GM12878 (cell line): ENCODE results near the gene MED10.

Source experiments
- CBX5 ChIP-seq: sonication (generic); IDR thresholded peaks from 2 replicates; pipeline ENCODE4 v1.6.1; 2016; ENCODE audit warnings: low read depth, moderate library complexity, mild to moderate bottlenecking, inconsistent platforms
- JUNB ChIP-seq: IDR thresholded peaks from 2 replicates; pipeline ENCODE4 v1.6.1; 2016; ENCODE audit warnings: antibody characterized with exemption, mild to moderate bottlenecking
- KLF5 ChIP-seq: fragments of 450-650 bp; IDR thresholded peaks from 2 replicates; pipeline ENCODE4 v1.6.1; 2014; ENCODE audit warnings: mild to moderate bottlenecking; ENCODE audit not compliant: partially characterized antibody
- LARP7 ChIP-seq: fragments of 450-650 bp; IDR thresholded peaks from 2 replicates; pipeline ENCODE4 v1.6.1; 2017; ENCODE audit warnings: mild to moderate bottlenecking
- POLR2A ChIP-seq: IDR thresholded peaks from 2 replicates; pipeline ENCODE4 v1.6.1; 2011; ENCODE audit warnings: low read depth, mild to moderate bottlenecking, low read length
- RAD21 ChIP-seq: IDR thresholded peaks from 2 replicates; pipeline ENCODE4 v1.6.1; 2011; ENCODE audit warnings: mild to moderate bottlenecking, low read depth, low read length, moderate library complexity; ENCODE audit not compliant: insufficient read depth
- TAF1 ChIP-seq: IDR thresholded peaks from 2 replicates; pipeline ENCODE4 v1.6.1; 2011; ENCODE audit warnings: mild to moderate bottlenecking, low read depth, low read length, borderline replicate concordance
- ZNF274 ChIP-seq: IDR thresholded peaks from one replicate; pipeline ENCODE4 v1.8.0; 2011; ENCODE audit not compliant: insufficient read length, insufficient read depth
- ZSCAN29 ChIP-seq: fragments of 450-650 bp; IDR thresholded peaks from 2 replicates; pipeline ENCODE4 v1.6.1; 2017; ENCODE audit warnings: mild to moderate bottlenecking, moderate library complexity
- TF ChIP-seq, protein P1 (sequence below), 3 experiments: IDR thresholded peaks in 2 of 3; conservative IDR thresholded peaks in 1 of 3; 2 replicates each; pipeline ENCODE4 v1.5.1; 2011; ENCODE audit warnings: low read depth in 3 of 3, low read length in 3 of 3, mild to moderate bottlenecking in 3 of 3, control low read depth in 2 of 3, moderate library complexity in 2 of 3, inconsistent platforms in 1 of 3, mixed read lengths in 1 of 3; ENCODE audit not compliant: control insufficient read depth in 2 of 3, insufficient read depth in 1 of 3; ENCODE audit errors: extremely low read depth in 1 of 3
- TF ChIP-seq, protein P2 (sequence below): IDR thresholded peaks from 2 replicates; pipeline ENCODE4 v1.6.1; 2011; ENCODE audit warnings: low read depth, mild to moderate bottlenecking, low read length, moderate library complexity, borderline replicate concordance; ENCODE audit errors: extremely low read depth
- TF ChIP-seq, protein P3 (sequence below): fragments of 450-650 bp; IDR thresholded peaks from 2 replicates; pipeline ENCODE4 v1.6.1; 2016; ENCODE audit warnings: mild to moderate bottlenecking, moderate library complexity, borderline replicate concordance
- TF ChIP-seq, protein P4 (sequence below): fragments of 450-650 bp; IDR thresholded peaks from 2 replicates; pipeline ENCODE4 v1.6.1; 2017; ENCODE audit warnings: mild to moderate bottlenecking

DNA sequence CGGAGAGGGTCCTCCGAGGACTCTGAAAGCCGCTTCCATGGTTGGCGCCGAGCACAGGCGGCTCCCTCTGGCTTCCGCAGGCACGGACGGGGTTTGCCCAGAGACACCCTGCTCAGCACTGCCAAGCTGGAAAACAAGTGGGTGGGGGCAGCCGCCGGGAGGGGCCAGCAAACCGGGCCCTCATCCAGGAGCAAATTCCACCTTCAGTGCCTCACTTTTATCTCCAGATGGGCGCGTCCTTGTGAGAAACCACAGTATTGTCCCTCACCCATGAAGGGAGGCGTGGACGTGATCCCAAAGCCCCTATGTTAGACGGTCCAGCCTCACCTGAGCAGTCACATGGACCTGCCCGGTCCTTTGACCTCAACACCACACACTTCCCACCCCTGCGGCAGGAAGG is 29.0 kb downstream of the MED10 start:
- TF ChIP-seq, protein P1, sequence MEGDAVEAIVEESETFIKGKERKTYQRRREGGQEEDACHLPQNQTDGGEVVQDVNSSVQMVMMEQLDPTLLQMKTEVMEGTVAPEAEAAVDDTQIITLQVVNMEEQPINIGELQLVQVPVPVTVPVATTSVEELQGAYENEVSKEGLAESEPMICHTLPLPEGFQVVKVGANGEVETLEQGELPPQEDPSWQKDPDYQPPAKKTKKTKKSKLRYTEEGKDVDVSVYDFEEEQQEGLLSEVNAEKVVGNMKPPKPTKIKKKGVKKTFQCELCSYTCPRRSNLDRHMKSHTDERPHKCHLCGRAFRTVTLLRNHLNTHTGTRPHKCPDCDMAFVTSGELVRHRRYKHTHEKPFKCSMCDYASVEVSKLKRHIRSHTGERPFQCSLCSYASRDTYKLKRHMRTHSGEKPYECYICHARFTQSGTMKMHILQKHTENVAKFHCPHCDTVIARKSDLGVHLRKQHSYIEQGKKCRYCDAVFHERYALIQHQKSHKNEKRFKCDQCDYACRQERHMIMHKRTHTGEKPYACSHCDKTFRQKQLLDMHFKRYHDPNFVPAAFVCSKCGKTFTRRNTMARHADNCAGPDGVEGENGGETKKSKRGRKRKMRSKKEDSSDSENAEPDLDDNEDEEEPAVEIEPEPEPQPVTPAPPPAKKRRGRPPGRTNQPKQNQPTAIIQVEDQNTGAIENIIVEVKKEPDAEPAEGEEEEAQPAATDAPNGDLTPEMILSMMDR (IDR thresholded peaks at IDR 0.05 in 2 of 3, conservative IDR thresholded peaks at IDR 0.05 in 1 of 3; ENCODE audit: control insufficient read depth in 2 of 3, extremely low read depth in 1 of 3, insufficient read depth in 1 of 3, low read depth in 3 of 3, low read length in 3 of 3): no peak
- TF ChIP-seq, protein P2, sequence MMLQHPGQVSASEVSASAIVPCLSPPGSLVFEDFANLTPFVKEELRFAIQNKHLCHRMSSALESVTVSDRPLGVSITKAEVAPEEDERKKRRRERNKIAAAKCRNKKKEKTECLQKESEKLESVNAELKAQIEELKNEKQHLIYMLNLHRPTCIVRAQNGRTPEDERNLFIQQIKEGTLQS: no peak
- TF ChIP-seq TAF1: no peak
- no peak for TF ChIP-seq JUNB
- TF ChIP-seq, protein P3, sequence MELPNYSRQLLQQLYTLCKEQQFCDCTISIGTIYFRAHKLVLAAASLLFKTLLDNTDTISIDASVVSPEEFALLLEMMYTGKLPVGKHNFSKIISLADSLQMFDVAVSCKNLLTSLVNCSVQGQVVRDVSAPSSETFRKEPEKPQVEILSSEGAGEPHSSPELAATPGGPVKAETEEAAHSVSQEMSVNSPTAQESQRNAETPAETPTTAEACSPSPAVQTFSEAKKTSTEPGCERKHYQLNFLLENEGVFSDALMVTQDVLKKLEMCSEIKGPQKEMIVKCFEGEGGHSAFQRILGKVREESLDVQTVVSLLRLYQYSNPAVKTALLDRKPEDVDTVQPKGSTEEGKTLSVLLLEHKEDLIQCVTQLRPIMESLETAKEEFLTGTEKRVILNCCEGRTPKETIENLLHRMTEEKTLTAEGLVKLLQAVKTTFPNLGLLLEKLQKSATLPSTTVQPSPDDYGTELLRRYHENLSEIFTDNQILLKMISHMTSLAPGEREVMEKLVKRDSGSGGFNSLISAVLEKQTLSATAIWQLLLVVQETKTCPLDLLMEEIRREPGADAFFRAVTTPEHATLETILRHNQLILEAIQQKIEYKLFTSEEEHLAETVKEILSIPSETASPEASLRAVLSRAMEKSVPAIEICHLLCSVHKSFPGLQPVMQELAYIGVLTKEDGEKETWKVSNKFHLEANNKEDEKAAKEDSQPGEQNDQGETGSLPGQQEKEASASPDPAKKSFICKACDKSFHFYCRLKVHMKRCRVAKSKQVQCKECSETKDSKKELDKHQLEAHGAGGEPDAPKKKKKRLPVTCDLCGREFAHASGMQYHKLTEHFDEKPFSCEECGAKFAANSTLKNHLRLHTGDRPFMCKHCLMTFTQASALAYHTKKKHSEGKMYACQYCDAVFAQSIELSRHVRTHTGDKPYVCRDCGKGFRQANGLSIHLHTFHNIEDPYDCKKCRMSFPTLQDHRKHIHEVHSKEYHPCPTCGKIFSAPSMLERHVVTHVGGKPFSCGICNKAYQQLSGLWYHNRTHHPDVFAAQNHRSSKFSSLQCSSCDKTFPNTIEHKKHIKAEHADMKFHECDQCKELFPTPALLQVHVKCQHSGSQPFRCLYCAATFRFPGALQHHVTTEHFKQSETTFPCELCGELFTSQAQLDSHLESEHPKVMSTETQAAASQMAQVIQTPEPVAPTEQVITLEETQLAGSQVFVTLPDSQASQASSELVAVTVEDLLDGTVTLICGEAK: no peak
- TF ChIP-seq LARP7: no peak
- TF ChIP-seq ZNF274: no peak
- TF ChIP-seq POLR2A: no peak
- TF ChIP-seq, protein P4, sequence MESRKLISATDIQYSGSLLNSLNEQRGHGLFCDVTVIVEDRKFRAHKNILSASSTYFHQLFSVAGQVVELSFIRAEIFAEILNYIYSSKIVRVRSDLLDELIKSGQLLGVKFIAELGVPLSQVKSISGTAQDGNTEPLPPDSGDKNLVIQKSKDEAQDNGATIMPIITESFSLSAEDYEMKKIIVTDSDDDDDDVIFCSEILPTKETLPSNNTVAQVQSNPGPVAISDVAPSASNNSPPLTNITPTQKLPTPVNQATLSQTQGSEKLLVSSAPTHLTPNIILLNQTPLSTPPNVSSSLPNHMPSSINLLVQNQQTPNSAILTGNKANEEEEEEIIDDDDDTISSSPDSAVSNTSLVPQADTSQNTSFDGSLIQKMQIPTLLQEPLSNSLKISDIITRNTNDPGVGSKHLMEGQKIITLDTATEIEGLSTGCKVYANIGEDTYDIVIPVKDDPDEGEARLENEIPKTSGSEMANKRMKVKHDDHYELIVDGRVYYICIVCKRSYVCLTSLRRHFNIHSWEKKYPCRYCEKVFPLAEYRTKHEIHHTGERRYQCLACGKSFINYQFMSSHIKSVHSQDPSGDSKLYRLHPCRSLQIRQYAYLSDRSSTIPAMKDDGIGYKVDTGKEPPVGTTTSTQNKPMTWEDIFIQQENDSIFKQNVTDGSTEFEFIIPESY: no peak
- TF ChIP-seq CBX5: no peak
- TF ChIP-seq ZSCAN29: no peak
- no peak for TF ChIP-seq RAD21
- no peak for TF ChIP-seq KLF5
